Type B pancreatic cell (in vitro differentiated cells): Measurements from ENCODE around the gene KRT3. TPM values are rescaled to one million over a fixed set of nuclear protein-coding genes. Genes with fewer than 3 reads are reported as not detected.

Source experiments
- DNase-seq: peaks from one replicate; pipeline ENCODE4 v3.0.0; 2021; ENCODE audit warnings: mixed read lengths; ENCODE audit not compliant: unreplicated experiment; ENCODE audit errors: extremely low spot score
- H3K27ac Mint-ChIP-seq: 2 replicates; pipeline ENCODE4 v1.8.0; 2021; ENCODE audit warnings: mild to moderate bottlenecking, mixed read lengths
- H3K27me3 Mint-ChIP-seq: 2 replicates; pipeline ENCODE4 v1.8.0; 2021; ENCODE audit warnings: mixed read lengths
- H3K36me3 Mint-ChIP-seq: 2 replicates; pipeline ENCODE4 v1.8.0; 2021; ENCODE audit warnings: mixed read lengths
- H3K4me1 Mint-ChIP-seq: one replicate; pipeline ENCODE4 v1.8.0; 2021; ENCODE audit warnings: mixed read lengths; ENCODE audit not compliant: unreplicated experiment
- H3K4me3 Mint-ChIP-seq: 2 replicates; pipeline ENCODE4 v1.8.0; 2021; ENCODE audit warnings: mild to moderate bottlenecking, mixed read lengths
- H3K9me3 Mint-ChIP-seq: 2 replicates; pipeline ENCODE4 v1.8.0; 2021; ENCODE audit warnings: mixed read lengths
- total RNA-seq: library from RNA; stranded (reverse); gene quantifications from 2 replicates; pipeline ENCODE4 v1.2.1, GENCODE V29; 2021; ENCODE audit warnings: low replicate concordance
- TF ChIP-seq, protein P1 (sequence below): fragments of 200-600 bp; sonication (generic); conservative IDR thresholded peaks from 2 replicates; pipeline ENCODE4 v1.5.0; 2021; ENCODE audit warnings: antibody characterized with exemption, mild to moderate bottlenecking

The KRT3 gene
- total RNA-seq, 1 donor from 2014 or later, result 0.68 TPM

DNA sequence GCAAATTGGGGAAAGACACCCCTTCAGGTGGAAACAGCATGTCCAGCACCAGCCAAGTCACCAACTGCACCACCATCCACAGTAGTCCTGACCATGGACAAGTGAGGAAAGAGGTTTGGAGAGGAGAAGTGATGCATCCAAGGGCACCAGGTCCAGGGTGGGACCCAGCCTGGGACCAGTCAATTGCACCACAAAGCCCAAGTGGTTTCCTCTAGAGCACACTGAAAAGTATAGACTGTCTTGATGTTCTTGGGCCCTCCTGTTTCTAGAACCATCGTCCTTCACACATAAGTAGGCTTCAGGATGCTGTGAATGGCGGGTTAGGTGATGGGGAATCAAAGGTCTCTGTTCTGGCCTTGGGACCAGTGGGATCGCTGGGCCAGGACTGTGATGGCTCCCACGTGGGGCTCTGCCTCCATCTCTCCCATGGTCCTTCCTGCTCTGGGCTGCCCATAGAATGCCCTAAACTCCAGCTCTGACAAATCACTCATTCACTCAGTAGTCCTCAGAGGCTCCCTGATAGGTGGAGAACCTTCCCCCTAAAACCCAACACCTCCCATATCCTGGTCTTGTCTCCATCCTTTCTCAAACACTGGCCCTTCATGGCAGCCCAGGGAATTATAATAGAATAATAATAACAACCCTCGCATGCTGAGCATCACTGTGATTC lies 29.0 kb upstream of the KRT3 start:
- DNase-seq, result no peak
- H3K36me3 Mint-ChIP-seq, result no peaks in the 10 kb centered on the region
- H3K4me1 Mint-ChIP-seq, result peaks cover 11% of the 10 kb centered on the region
- H3K27ac Mint-ChIP-seq, result no peak overlapping the region
- no peaks in the 10 kb centered on the region for H3K9me3 Mint-ChIP-seq
- TF ChIP-seq, protein P1, sequence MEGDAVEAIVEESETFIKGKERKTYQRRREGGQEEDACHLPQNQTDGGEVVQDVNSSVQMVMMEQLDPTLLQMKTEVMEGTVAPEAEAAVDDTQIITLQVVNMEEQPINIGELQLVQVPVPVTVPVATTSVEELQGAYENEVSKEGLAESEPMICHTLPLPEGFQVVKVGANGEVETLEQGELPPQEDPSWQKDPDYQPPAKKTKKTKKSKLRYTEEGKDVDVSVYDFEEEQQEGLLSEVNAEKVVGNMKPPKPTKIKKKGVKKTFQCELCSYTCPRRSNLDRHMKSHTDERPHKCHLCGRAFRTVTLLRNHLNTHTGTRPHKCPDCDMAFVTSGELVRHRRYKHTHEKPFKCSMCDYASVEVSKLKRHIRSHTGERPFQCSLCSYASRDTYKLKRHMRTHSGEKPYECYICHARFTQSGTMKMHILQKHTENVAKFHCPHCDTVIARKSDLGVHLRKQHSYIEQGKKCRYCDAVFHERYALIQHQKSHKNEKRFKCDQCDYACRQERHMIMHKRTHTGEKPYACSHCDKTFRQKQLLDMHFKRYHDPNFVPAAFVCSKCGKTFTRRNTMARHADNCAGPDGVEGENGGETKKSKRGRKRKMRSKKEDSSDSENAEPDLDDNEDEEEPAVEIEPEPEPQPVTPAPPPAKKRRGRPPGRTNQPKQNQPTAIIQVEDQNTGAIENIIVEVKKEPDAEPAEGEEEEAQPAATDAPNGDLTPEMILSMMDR, result no peak
- H3K4me3 Mint-ChIP-seq, result no peak overlapping the region
- H3K27me3 Mint-ChIP-seq, result peaks cover 25% of the 10 kb centered on the region

DNA sequence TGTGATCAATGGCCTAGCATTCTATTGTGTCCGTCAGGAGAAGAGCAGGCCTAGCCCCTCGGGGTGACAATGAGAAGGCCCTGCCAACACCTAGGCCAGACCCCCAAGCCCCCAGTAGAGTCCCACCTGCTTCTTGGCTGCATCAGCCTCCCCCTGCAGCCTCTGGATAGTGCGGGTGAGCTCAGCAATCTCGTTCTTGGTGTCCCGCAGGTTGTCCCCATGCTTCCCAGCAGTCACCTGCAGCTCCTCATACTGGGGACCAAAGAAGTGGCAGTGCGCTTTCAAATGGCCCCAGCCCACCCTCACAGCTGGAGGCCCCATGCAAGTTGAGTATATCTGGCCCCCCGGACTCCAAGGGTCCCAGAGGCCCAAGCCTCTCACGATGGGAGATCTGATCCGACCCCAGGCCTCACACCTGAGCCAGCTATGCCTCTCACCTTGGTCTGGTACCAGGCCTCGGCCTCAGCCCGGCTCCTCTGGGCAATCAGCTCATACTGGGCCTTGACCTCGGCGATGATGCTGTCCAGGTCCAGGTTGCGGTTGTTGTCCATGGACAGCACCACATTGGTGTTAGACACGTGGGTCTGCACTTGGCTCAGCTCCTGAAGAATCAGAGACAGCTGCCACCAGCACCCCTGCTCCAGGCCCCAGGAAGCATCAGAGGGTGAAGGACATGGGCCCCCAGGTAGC lies 28.0 kb upstream of the KRT3 start:
- Mint-ChIP-seq H3K27me3 (peaks cover 20% of the 10 kb centered on the region), H3K4me3 (no peak overlapping the region), H3K4me1 (peaks cover 11% of the 10 kb centered on the region), H3K36me3 (no peaks in the 10 kb centered on the region), H3K9me3 (no peaks in the 10 kb centered on the region), H3K27ac (no peak overlapping the region)
- no peak for DNase-seq
- TF ChIP-seq, protein P1, result no peak

DNA sequence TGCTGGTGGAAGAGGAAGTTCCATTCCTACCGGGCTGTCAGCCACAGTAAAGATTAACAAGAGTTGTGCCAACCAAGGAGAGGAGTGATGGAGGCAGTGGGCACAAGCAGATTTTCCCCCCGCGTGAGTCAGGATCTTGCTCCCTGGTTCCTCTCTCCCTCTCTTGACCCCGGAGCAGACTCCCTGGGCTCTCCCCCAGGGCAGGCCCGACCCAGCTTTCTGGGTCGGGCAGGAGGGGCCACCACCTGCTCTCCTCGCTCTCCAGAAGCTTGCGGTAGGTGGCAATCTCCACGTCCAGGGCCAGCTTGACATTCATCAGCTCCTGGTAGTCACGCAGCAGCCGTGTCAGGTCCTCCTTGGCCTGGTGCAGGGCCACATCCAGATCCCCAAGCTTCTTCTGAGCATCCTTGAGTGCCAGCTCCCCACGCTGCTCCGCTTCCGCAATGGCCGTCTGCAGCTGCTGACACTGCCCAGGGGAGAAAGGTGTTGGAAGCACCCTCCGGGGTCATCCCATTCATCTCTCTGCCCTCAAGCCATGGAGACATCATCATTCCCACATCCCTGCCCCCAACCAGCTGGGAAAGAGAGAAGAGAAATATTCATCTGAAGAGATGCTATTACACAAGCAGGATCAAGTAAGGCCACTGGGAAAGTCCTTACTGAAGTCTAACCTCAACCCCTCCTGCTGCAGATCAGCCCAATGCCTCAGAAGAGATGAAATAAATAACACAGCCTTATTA lies 27.0 kb upstream of the KRT3 start:
- Mint-ChIP-seq H3K4me3 (no peak overlapping the region), H3K27me3 (peaks cover 21% of the 10 kb centered on the region), H3K36me3 (no peaks in the 10 kb centered on the region), H3K9me3 (no peaks in the 10 kb centered on the region), H3K27ac (no peak overlapping the region), H3K4me1 (peaks cover 15% of the 10 kb centered on the region)
- no peak for DNase-seq
- TF ChIP-seq, protein P1, result no peak

DNA sequence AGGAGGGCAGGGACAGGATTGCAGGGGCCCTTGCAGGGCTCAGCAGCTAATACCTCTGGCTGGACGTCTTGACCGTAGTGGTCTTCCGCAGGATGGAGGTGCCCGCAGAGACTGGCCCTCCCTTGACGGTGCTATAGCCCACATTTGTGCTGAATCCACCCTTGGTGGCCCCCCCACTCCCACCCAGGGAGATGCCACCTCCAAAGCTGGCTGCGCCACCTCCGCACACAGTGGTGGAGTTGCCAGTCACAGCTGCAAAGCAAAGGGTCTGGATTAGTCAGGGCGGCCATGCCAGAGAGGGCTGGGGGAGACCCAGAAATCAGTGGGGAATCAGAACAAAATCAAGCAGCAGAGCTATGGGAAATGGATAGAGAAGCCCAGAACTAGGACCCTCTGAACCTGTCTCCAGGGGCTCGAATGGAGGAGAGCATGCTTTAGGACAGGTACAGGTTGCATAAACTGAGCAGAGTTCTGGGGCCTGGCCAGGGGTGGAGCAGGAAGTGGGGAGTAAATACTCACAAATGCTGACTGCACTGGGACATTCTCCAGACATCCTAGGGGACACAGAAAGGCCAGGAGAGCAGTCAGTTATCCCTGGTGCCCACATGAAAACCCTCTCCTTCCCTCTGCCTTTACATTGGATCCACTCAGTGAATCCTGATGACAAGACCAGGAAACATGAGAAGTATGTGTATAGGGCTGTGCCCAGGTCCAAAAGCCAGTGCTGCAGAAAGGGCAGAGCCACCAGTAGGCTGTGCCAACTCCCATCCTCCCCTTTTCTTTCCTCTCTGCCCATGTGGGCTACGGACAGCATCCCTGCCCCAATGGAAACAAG lies 26.1 kb upstream of the KRT3 start:
- Mint-ChIP-seq H3K4me1 (peaks cover 15% of the 10 kb centered on the region), H3K4me3 (no peak overlapping the region), H3K9me3 (no peaks in the 10 kb centered on the region), H3K27ac (no peak overlapping the region), H3K36me3 (no peaks in the 10 kb centered on the region), H3K27me3 (peaks cover 26% of the 10 kb centered on the region)
- TF ChIP-seq, protein P1, result no peak
- no peak for DNase-seq

DNA sequence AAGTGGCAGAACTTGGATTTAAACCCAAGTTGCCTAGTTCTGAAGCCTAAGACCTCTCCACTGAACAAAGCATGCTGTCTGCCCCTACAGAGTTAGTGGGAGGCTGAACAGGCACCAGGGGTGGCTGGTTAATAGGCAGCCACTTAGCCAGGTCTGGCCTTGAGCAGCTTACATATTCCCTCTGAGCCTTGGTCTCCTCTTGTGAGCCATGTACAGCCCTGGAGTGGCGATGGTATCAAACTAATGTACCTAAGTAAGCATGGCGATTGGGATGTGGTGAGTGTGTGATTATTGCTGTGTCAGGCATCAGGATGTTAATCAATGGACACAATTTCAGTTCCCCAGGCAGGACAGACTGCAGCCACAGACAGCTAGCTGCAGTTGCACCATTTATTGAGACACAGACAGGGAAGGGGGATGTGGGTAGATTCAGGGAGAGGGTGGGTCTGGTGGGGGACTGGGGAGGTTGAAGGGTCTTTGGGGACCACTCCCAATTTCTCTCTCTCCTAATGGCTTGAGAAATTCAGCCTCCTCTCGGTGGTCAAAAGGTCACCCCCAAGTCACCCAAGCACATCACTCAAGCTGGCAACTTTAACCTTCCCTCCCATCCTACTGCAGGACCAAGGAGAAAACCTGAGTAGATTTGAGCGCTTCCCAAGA lies 25.3 kb upstream of the KRT3 start:
- no peaks in the 10 kb centered on the region for H3K9me3 Mint-ChIP-seq
- peaks cover 26% of the 10 kb centered on the region for H3K27me3 Mint-ChIP-seq
- H3K4me3 Mint-ChIP-seq, result no peak overlapping the region
- peaks cover 15% of the 10 kb centered on the region for H3K4me1 Mint-ChIP-seq
- no peaks in the 10 kb centered on the region for H3K36me3 Mint-ChIP-seq
- DNase-seq, result no peak
- TF ChIP-seq, protein P1, result no peak
- peak overlapping the region; percentile 36 for H3K27ac Mint-ChIP-seq
